IPS-20b (cell line): ENCODE data around the gene ATP5F1C.
"Not testable (repeated sequence)": the region's sequence is repeated elsewhere in the genome, so short reads cannot be mapped to it uniquely, and the experiment has no call there.

Experiments used
- H3K27ac ChIP-seq: one replicate; pipeline ENCODE4 v1.5.1; 2013; ENCODE audit warnings: low read length
- H3K27me3 ChIP-seq: 2 replicates; pipeline ENCODE4 v1.6.1; 2013; ENCODE audit warnings: mild to moderate bottlenecking, low read length, inconsistent platforms; ENCODE audit not compliant: insufficient read depth
- H3K36me3 ChIP-seq: 2 replicates; pipeline ENCODE4 v1.6.1; 2013; ENCODE audit warnings: low read depth, mild to moderate bottlenecking, inconsistent platforms, low read length, moderate library complexity; ENCODE audit not compliant: insufficient read depth
- H3K4me1 ChIP-seq: 2 replicates; pipeline ENCODE4 v1.6.1; 2013; ENCODE audit warnings: mild to moderate bottlenecking, control low read depth, inconsistent platforms, low read length, moderate library complexity; ENCODE audit not compliant: insufficient read depth
- H3K4me3 ChIP-seq: 2 replicates; pipeline ENCODE4 v1.5.1; 2013; ENCODE audit warnings: mild to moderate bottlenecking, low read length, inconsistent platforms
- H3K9ac ChIP-seq: 2 replicates; pipeline ENCODE4 v1.6.1; 2013; ENCODE audit warnings: low read depth, mild to moderate bottlenecking, inconsistent platforms, low read length, moderate library complexity
- H3K9me3 ChIP-seq: 2 replicates; pipeline ENCODE4 v1.6.1; 2013; ENCODE audit warnings: mild to moderate bottlenecking, low read depth, low read length, inconsistent platforms; ENCODE audit not compliant: insufficient read depth

ATP5F1C gene

GRCh38 chr10:7797582-7797981, 9.6 kb downstream of the ATP5F1C start:
- Histone ChIP-seq H3K4me3 (no peak overlapping the region), H3K27me3 (no peaks in the 10 kb centered on the region), H3K36me3 (peaks cover 66% of the 10 kb centered on the region), H3K9ac (no peak overlapping the region), H3K9me3 (no peaks in the 10 kb centered on the region), H3K27ac (no peak overlapping the region), H3K4me1 (no peaks in the 10 kb centered on the region)

GRCh38 chr10:7802606-7803005, 14.6 kb downstream of the ATP5F1C start:
- Histone ChIP-seq H3K27me3 (no peaks in the 10 kb centered on the region), H3K9me3 (no peaks in the 10 kb centered on the region), H3K4me3 (no peak overlapping the region), H3K9ac (no peak overlapping the region), H3K36me3 (peaks cover 86% of the 10 kb centered on the region), H3K4me1 (no peaks in the 10 kb centered on the region), H3K27ac (no peak overlapping the region)

- H3K27ac ChIP-seq, result no peak overlapping the region
- H3K36me3 ChIP-seq, result peaks cover 82% of the 10 kb centered on the region
- no peaks in the 10 kb centered on the region for H3K9me3 ChIP-seq
- no peak overlapping the region for H3K9ac ChIP-seq
- H3K4me3 ChIP-seq, result no peak overlapping the region
- no peaks in the 10 kb centered on the region for H3K27me3 ChIP-seq
- no peaks in the 10 kb centered on the region for H3K4me1 ChIP-seq
These were observed 16.2 kb downstream of the ATP5F1C start for GRCh38 chr10:7804216-7804615.

- peaks cover 77% of the 10 kb centered on the region for H3K36me3 ChIP-seq
- H3K27ac ChIP-seq, result no peak overlapping the region
- no peak overlapping the region for H3K9ac ChIP-seq
- no peak overlapping the region for H3K4me3 ChIP-seq
- no peaks in the 10 kb centered on the region for H3K4me1 ChIP-seq
- no peaks in the 10 kb centered on the region for H3K9me3 ChIP-seq
- no peaks in the 10 kb centered on the region for H3K27me3 ChIP-seq
These were observed 16.8 kb downstream of the ATP5F1C start for GRCh38 chr10:7804741-7805140.

GRCh38 chr10:7808686-7809267, 20.8 kb downstream of the ATP5F1C start:
- H3K9ac ChIP-seq, result no peak overlapping the region
- no peaks in the 10 kb centered on the region for H3K9me3 ChIP-seq

DNA sequence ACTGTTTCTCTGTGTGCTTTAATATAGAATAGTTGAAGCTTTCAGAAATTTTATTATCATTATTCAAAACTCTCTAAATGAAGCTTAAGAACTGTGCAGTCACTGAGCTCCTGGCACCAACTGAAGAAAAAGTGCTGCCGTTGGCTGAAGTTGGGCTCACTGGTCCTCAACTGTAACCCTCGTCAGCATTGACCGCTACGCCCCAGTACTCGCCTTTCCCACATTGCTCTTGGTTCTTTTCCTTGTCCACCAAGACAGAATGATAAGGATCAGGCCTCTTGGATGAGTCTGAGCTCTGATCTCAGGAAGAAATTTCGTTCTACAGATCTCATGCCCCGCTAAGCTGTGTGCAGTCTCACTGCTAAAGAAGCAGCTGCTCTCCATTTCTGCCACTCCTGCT, 22.5 kb downstream of the ATP5F1C start:
- H3K4me1 ChIP-seq, result no peaks in the 10 kb centered on the region; the same call in 1 of the 2 replicates
- no peak overlapping the region for H3K9ac ChIP-seq
- no peaks in the 10 kb centered on the region for H3K9me3 ChIP-seq
- H3K27me3 ChIP-seq, result no peaks in the 10 kb centered on the region; the same call in 1 of the 2 replicates
- no peak overlapping the region for H3K27ac ChIP-seq
- peaks cover 25% of the 10 kb centered on the region for H3K36me3 ChIP-seq
- no peak overlapping the region for H3K4me3 ChIP-seq

More at GRCh38 chr10:7808686-7809267, 20.8 kb downstream of the ATP5F1C start:
- Histone ChIP-seq H3K36me3 (peaks cover 40% of the 10 kb centered on the region), H3K4me3 (no peak overlapping the region), H3K27me3 (no peaks in the 10 kb centered on the region; the same call in 1 of the 2 replicates), H3K4me1 (no peaks in the 10 kb centered on the region; the same call in 1 of the 2 replicates), H3K27ac (no peak overlapping the region)

GRCh38 chr10:7811000-7811399, 23.0 kb downstream of the ATP5F1C start:
- Histone ChIP-seq H3K27ac (no peak overlapping the region), H3K9me3 (no peaks in the 10 kb centered on the region), H3K4me1 (no peaks in the 10 kb centered on the region; the same call in 1 of the 2 replicates), H3K4me3 (no peak overlapping the region), H3K9ac (no peak overlapping the region), H3K27me3 (no peaks in the 10 kb centered on the region; the same call in 1 of the 2 replicates), H3K36me3 (peaks cover 21% of the 10 kb centered on the region)

DNA sequence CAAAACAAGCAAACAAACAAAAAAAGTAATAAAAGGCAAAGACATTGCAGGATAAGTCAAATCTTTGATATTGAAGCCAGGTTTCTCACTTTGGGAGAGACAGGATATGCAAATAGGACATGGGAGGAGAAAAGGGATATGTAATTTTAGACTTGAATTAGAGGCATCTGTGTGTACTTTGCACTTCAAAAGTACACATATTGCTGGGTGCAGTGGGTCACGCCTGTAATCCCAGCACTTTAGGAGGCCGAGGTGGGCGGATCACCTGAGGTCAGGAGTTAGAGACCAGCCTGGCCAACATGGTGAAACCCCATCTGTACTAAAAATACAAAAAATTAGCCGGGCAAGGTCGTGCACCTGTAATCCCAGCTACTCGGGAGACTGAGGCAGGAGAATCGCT, 23.8 kb downstream of the ATP5F1C start:
- not testable (repeated sequence) for H3K27ac ChIP-seq, H3K27me3 ChIP-seq, H3K9me3 ChIP-seq, H3K9ac ChIP-seq, H3K4me3 ChIP-seq, H3K4me1 ChIP-seq
- H3K36me3 ChIP-seq, result peaks cover 18% of the 10 kb centered on the region

DNA sequence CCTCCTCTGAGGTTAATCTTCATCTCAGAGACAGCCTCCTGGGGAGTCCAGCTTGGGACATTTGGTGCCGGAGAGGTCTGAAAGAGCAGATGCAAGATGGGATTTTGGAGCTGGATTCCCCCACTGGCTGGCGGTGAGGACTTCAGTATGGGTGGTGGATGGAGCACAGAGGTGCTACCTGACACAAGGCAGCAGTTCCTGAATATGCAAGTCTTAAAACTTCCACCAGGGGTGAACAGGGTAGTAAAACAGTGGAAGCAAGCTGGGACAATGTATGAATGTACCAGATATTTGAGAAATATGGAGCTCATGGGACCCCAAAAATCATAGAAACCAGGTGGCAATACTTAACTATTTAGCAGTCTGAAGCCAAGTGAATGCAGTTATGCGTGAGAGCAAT, 25.5 kb downstream of the ATP5F1C start:
- no peaks in the 10 kb centered on the region; the same call in 1 of the 2 replicates for H3K27me3 ChIP-seq
- peaks cover 3% of the 10 kb centered on the region for H3K4me1 ChIP-seq
- no peaks in the 10 kb centered on the region for H3K9me3 ChIP-seq
- no peak overlapping the region for H3K4me3 ChIP-seq
- no peak overlapping the region for H3K27ac ChIP-seq
- no peak overlapping the region for H3K9ac ChIP-seq
- H3K36me3 ChIP-seq, result peaks cover 3% of the 10 kb centered on the region; the same call in 1 of the 2 replicates

DNA sequence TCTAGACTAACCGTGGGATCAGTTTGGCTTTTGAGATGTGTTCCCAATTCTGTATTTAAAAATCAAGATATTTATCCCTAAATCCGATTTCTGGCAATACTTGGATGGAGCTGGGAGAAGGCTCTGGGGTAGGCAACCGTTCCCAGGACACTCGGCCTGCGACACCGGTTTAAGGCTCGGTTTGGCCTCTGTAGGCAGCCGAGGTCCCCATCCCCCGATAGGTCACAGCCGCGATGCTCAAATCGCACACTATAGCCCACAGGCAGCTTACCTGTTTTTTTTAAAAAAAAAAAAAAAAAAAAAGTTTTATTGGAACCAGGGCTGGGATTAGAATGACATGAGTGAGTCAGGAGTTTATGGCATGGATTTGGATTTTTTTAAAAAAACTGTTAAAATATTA, 29.6 kb downstream of the ATP5F1C start:
- H3K27ac ChIP-seq, result no peak overlapping the region
- H3K36me3 ChIP-seq, result no peaks in the 10 kb centered on the region; the same call in 1 of the 2 replicates
- peak overlapping the region; percentile 97 for H3K4me3 ChIP-seq
- peaks cover 9% of the 10 kb centered on the region for H3K4me1 ChIP-seq
- peak overlapping the region; percentile 80; the same call in 1 of the 2 replicates for H3K9ac ChIP-seq
- no peaks in the 10 kb centered on the region for H3K9me3 ChIP-seq
- no peaks in the 10 kb centered on the region; the same call in 1 of the 2 replicates for H3K27me3 ChIP-seq

DNA sequence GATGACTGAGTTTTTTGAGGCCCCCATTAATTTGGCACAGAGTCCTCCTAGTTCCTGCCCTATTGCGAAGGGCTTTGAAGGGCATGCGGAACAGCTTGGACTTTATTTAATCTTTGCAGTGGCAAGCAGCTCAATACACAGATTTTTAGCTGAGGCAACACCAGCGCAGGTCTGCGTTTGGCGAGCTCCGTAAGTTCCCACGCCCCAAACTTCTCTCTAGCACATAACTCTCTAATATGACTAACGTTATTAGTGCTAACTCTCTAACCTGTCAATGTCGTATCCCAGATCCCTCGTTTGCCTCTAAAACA, 30.0 kb downstream of the ATP5F1C start:
- Histone ChIP-seq H3K9me3 (no peaks in the 10 kb centered on the region), H3K4me3 (peak overlapping the region; percentile 97), H3K9ac (peak overlapping the region; percentile 80; the same call in 1 of the 2 replicates), H3K4me1 (peaks cover 9% of the 10 kb centered on the region), H3K36me3 (no peaks in the 10 kb centered on the region; the same call in 1 of the 2 replicates), H3K27ac (no peak overlapping the region), H3K27me3 (no peaks in the 10 kb centered on the region; the same call in 1 of the 2 replicates)

DNA sequence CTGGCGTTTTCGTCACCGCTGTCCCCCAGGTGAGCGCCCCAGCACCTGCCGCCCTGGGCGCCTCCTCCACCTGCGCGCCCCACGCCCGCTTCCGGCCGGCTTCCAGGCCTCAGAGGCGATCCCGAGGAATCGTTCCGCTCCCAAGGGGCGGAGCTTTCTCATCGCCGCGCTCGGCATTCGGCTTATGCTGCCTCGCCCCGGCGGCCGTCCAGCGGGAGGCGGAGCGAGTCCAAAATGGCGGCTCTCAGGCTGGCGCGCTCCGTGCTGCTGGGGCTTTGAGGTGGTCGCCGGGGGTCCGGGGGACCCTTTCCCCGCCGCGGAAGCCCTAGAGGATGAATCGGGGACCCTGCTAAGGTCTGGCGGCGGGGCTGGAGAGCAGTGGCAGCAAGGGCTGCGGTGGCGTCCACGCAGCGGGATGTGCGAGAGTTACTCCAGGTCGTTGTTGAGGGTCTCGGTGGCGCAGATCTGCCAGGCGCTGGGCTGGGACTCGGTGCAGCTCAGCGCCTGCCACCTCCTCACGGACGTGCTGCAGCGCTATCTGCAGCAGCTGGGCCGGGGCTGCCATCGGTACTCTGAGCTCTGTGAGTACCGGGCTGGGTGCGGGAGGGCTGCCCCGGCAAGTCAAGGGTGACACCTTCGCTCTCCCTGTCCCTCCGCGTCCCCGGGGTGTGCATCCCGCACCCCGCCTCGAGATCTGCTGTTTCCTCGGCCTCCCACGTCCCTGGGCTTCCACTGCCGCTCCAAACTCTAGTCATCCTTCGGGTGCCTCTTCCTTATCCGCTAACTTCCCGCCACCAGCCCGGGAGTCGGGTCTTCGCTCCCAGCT, 30.5 kb downstream of the ATP5F1C start, which contains the start of gene TAF3:
TSS of gene TAF3 (plus strand) at position 211 of the 826 bp plus-strand sequence. CDS start at position 416, 205 bp downstream.
- H3K4me3 ChIP-seq, result peak within 1 kb of the TSS; percentile 97
- peaks cover 9% of the 10 kb centered on the region for H3K4me1 ChIP-seq
- H3K27me3 ChIP-seq, result no peaks in the 10 kb centered on the region; the same call in 1 of the 2 replicates
- peaks cover 4% of the 10 kb centered on the region; the same call in 1 of the 2 replicates for H3K36me3 ChIP-seq
- H3K27ac ChIP-seq, result no peak within 1 kb of the TSS
- no peaks in the 10 kb centered on the region for H3K9me3 ChIP-seq
- H3K9ac ChIP-seq, result peak within 1 kb of the TSS; percentile 84
